Hepatocyte (in vitro differentiated cells): Measurements from ENCODE around the gene PSMC5.

Experiments
- EZH2phosphoT487 ChIP-seq: fragments of 200-600 bp; sonication (generic); IDR thresholded peaks from one replicate; pipeline ENCODE4 v1.6.1; 2018; ENCODE audit warnings: antibody characterized with exemption, mild to moderate bottlenecking, low read depth, moderate library complexity; ENCODE audit not compliant: unreplicated experiment, severe bottlenecking
- TF ChIP-seq, protein P1 (sequence below): fragments of 200-600 bp; sonication (generic); IDR thresholded peaks from 2 replicates; pipeline ENCODE4 v1.5.1; 2016; ENCODE audit warnings: antibody characterized with exemption, mild to moderate bottlenecking; ENCODE audit not compliant: poor library complexity

DNA sequence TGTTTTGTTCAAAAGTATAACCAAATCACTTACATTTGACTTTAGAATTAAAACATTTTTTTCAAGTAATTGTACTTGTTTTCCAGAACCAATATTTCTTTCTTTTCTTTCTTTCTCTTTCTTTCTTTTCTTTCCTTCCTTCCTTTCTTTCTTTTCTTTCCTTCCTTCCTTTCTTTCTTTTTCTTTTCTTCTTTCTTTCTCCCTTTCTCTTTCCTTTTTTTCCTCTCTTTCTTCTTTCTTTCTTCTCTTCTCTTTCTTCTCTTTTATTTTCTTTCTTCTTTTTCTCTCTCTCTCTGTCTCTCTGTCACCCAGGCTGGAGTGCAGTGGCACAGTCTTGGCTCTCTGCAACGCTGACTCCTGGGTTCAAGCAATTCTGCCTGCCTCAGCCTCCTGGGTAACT is 26.4 kb upstream of the PSMC5 start:
- no peak for TF ChIP-seq EZH2phosphoT487
- TF ChIP-seq, protein P1, sequence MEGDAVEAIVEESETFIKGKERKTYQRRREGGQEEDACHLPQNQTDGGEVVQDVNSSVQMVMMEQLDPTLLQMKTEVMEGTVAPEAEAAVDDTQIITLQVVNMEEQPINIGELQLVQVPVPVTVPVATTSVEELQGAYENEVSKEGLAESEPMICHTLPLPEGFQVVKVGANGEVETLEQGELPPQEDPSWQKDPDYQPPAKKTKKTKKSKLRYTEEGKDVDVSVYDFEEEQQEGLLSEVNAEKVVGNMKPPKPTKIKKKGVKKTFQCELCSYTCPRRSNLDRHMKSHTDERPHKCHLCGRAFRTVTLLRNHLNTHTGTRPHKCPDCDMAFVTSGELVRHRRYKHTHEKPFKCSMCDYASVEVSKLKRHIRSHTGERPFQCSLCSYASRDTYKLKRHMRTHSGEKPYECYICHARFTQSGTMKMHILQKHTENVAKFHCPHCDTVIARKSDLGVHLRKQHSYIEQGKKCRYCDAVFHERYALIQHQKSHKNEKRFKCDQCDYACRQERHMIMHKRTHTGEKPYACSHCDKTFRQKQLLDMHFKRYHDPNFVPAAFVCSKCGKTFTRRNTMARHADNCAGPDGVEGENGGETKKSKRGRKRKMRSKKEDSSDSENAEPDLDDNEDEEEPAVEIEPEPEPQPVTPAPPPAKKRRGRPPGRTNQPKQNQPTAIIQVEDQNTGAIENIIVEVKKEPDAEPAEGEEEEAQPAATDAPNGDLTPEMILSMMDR: no peak
